Loucy (cell line): ENCODE results near the gene MRPS24.

ENCODE experiments used
- CTCF ChIP-seq: fragments of 200-600 bp; sonication (generic); conservative IDR thresholded peaks from 2 replicates; pipeline ENCODE4 v1.5.1; 2014; ENCODE audit warnings: mild to moderate bottlenecking, antibody characterized with exemption, low read length
- EZH2phosphoT487 ChIP-seq: fragments of 200-600 bp; IDR thresholded peaks from 2 replicates; pipeline ENCODE4 v1.6.1; 2018; ENCODE audit warnings: antibody characterized with exemption, mild to moderate bottlenecking, moderate library complexity, borderline replicate concordance

- no peak for TF ChIP-seq CTCF
- TF ChIP-seq EZH2phosphoT487: no peak
Measured at GRCh38 chr7:43902542-43903054, 33.3 kb upstream of the MRPS24 start.
